ENCODE results near the gene SIDT1.

The SIDT1 gene

DNA sequence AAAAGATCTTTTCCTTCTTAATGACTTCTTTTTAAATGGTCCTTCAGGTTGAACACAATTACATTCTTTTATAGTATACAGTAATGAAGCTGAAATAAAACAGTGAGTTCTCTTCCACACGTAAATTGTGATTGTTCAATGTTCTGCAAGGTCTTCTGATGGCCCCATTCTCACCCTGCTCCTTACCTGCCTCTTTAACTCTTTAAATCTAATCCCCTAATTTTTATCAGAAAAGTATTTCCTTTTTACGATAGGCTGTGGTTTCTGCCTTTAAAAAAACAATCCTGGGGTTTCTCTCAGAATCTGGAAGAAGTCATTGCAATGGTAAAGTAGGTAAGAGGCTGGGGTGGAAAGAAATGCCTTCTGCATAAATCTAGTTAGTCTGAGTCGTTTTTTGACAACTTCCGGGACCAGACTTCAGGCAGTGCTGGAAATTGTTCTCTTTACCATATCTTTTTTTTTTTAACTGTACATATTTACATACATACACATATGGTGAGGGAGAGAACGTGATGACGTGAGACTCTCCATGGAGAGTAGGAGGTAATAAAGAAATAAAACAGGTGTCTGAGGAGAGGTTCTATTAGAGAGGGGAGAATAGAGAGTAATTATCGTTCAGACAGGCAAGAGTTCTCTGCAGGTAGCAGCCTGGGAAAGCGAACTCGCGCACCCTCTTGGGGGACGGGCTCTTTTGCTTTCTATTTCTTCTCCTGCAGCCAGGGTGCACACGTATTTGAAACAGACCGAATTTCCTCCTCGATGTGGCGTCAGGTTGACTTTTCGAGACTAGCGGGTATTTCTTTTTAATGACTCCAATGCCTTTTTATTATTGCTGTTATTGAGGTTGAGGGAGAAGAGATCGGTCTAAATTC, at the start of gene SIDT1:
Gene SIDT1 (plus strand): TSS at position 730 of the 872 bp plus-strand sequence. CDS start 467 bp downstream, outside the sequence.
- DNase-seq (ENCODE audit: low spot score) = no peak

DNA sequence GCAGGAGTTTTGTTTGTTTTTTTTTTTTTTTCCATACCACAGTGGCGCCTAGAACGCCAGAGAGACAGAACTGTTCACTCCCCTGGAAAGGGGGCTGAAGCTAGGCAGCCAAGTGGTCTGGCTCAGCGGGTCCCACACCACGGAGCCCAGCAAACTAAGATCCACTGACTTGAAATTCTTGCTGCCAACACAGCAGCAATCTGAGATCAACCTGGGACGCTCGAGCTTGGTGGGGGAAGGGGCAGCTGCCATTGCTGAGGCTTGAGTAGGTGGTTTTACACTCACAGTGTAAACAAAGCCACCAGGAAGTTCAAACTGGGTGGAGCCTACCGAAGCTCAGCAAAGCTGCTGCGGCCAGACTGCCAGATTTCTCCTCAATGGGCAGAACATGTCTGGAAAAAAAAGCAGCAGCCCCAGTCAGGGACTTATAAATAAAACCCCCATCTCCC, 47.2 kb upstream of the SIDT1 start:
- no peak for DNase-seq (ENCODE audit: low spot score)

DNA sequence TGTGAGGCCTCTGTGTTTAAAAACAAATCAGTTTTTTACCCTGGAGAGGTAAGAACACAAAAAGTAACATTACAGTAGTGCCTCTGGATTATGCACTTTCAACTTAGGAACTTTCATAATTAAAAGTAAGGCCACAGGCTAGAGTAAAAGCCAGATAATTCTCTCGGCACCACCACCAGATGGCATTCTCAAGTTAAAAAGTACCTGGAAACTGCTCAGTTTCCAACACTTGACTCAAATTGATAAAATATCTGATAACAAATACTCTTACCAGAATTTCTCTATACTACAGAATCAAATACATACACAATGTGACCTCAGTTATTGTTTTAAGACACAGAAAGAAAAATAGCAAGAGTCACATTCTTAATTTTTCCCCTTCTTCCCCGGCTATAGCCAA, 37.3 kb upstream of the SIDT1 start:
- DNase-seq (ENCODE audit: low spot score) = no peak

DNA sequence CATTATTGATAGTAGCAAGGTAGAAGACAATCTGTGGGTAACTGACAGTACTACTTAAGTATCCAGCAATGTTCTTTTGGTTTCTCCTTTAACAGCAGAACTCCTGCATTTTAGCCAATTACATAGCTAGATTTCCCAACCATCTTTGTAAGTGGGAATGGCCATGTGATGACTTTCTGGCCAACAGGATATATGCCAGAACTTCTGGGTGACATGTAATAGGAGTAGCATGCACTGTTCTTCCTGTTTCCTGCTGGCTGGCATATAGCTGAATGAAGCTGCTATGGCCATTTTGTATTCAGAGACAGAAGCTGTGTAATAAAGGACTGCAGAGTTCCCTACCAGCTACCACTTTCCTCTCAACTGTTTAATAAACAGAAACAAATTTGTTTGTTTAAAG, 35.4 kb upstream of the SIDT1 start:
- no peak for DNase-seq (ENCODE audit: low spot score)

DNA sequence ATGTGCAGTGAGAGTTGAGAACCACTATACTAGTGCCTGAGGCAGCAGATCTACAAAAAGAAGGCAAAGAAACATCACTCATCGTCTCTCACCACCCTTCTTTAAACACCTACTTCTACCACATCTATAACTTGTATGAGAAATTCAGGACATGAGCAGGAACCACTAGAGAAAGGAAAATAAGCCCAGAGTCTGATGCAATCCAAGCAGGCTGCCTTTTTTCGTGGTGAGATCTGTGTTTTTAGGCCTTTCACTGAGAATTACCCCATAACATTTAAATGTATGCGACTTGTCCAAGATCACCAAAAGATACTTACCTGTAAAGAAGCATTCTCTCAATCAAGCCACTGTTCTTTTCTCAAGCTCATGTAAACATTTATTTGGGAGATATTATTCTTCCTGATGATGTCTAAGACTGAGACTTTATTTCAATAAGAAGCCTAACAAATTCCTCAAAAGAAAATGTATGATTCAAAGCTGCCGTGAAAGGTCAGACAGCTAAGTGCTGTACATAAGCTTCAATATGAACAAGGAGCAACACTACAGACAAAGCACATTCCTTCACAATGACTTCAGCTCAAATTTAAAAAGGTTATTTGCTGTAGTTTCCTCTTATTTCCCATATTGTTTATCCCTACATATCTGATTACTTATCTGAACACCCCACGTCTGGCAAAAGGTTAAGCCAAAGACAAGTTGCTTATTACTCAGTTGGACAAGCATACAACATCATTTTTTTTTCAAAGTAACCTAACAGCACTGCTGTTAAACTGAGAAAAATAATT, 33.9 kb upstream of the SIDT1 start:
- no peak for DNase-seq (ENCODE audit: low spot score)

DNA sequence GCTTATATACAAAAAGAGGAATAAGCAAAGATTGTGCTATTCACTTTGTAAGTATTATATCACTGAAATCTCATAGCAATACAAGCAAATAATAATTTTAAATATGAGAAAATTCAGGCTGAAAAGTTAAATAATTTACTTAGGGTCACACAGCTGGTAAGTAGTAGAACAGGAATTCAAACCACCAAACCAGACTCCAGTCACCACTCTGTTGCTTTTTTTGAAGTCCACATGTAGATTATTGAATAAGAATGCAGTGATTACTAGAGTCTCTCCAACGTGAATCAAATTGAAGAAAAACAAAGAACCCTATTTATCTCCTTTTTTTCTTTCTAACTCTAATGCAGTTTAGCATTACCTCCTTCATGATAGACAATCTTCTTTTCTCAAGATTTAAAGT, 33.3 kb upstream of the SIDT1 start:
- no peak for DNase-seq (ENCODE audit: low spot score)

DNA sequence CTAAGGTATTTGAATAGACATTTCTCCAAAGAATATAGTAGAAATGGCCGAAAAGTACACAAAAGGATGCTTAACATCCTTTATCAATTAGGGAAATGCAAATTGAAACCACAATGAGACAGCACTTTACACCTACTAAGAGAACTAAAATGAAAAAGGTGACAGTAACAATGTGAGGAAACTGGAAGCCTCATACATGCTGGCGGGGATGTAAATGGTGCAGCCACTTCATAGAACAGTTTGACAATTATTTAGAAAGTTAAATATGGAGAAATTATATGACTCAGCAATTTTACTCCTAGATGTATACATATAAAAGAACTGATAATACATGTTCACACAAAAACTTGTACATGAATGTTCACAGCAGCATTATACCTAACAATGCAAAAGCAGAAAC, 30.8 kb upstream of the SIDT1 start:
- DNase-seq (ENCODE audit: low spot score) = no peak

DNA sequence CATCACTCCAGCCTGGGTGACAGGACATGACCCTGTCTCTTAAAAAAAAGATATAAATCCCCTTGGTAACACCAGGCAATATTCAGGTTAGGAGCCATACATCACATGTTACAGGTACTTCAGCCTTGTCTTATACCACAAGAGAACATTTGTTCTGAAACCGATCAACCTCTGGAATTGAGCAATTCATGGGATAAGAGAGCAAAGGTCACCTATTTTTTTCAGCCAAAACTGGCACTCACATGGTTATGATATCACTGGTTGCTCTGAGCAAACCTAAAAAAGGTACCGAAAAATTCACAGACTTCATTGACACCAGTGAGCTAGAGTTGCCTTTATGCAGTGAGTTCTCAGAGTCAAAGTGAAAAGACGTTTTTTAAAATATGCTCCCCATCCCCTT, 26.5 kb upstream of the SIDT1 start:
- no peak for DNase-seq (ENCODE audit: low spot score)

DNA sequence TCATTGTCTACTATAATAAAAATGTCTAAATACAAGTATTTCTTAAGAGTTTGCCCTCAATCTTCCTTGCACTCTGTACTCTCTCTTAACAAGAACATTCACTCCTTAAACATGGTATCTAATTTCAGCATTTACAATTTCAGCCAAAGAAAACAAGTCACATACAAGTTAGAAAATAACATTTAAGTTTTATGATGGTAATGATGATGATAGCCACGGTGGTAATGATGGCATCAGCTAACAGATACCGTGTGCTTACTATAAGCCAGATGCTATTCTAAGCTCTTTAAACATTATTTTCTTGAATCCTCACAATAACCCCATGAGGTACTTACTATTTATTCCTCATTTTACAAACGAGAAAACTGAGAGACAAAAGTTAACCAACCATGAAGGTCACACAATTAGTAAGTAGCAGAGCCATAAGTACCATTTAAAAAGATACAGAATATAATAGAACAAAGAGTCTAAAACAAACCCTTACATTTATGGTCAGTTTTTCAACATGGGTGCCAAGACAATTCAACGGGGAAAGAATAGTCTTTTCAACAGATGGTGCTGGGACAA, 24.8 kb upstream of the SIDT1 start:
- DNase-seq (ENCODE audit: low spot score) = no peak

DNA sequence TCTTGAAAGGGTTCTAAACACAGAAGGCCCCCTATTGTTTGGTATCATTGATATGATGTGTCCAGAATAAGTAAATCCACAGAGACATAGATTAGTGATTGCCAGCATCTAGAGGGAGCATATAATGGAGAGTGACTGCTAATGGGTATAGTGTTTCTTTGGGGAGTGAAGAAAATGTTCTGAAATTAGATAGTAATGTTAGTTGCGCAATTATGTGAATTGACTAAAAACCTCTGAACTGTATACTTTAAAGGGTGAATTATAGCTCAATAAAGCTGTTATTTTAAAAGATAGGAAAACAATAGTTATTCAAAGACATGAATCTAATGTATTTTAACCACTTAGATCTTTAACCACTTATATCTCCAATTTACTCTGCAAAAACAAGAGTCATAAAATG, 23.4 kb upstream of the SIDT1 start:
- no peak for DNase-seq (ENCODE audit: low spot score)

DNA sequence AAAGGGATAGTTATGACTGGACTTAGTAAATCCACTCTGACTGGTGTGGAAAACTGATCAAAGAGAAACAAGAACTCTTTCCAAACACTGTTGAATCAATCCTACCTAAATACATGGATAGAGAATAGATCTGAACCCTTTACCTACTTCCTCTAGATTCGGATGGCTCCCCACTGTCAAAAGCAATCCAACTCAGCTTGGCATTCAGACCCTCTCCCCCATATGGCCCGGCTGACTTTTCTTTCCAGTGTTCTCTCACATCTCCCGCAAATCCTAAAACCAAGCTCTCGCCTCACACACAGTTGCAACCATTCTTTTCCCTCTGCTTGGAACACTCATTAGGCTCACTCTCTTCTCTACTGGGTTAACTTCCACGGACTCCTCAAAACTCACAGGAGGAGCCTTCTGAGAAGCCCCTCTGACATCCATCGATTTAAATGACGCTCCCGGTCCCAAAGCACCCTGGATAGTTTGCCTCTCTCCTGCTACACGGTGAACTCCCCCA, 18.0 kb upstream of the SIDT1 start:
- no peak for DNase-seq (ENCODE audit: low spot score)

DNA sequence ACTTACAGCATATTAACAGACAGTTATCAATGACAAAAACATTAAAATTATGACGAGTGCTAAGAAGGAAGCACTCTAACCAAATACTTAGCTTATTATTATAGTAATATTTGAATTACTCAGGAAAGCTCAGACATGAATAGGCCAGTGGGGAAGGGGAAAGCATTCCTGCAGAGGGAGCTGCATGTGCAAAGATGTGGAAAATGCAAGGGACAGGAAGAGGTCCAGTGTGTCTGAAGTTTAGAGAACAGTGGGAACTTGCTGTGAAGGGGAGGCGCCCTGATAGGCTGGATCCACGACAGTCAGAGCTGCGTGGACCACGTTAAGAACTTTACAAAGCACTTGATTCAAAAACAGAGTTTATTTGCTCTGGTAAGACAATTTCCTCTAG, 16.2 kb upstream of the SIDT1 start:
- DNase-seq (ENCODE audit: low spot score) = no peak

DNA sequence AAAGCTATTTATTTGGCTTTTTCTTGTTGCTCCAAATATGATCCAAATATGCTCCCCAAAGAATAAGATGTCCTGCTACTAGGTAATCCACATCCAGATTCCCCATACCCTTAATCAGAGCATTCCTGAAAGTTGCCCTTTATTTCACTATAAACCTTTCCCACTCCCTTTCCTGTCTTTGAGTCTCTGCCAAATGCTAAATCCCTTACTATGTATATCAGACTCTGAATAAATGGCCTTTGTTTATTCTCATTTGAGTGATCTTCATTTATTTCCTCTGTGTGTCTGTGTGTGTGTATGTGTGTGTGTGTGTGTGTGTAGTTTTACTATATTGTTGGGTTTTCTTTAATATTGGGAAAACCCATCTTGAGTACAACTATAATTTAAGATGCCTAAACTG, 10.4 kb upstream of the SIDT1 start:
- no peak for DNase-seq (ENCODE audit: low spot score)

DNA sequence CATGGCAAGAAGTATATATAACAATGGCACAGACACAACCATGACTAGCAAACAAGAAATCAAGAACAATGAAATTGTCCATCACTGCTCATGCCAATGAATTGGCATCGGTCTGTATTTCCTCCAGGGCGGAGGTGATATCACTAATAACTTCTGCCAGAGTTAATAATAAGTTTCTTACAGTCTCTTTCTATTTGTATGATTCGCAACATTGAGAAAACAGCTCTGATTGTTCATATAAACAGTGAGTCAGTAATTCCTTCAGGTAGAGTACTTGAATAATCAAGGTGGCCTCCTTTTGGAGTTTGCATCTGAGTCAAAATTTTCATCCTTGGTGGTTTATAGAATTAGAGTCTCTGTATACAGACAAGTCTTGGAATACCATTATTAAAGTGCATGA, 9.1 kb upstream of the SIDT1 start:
- no peak for DNase-seq (ENCODE audit: low spot score)

DNA sequence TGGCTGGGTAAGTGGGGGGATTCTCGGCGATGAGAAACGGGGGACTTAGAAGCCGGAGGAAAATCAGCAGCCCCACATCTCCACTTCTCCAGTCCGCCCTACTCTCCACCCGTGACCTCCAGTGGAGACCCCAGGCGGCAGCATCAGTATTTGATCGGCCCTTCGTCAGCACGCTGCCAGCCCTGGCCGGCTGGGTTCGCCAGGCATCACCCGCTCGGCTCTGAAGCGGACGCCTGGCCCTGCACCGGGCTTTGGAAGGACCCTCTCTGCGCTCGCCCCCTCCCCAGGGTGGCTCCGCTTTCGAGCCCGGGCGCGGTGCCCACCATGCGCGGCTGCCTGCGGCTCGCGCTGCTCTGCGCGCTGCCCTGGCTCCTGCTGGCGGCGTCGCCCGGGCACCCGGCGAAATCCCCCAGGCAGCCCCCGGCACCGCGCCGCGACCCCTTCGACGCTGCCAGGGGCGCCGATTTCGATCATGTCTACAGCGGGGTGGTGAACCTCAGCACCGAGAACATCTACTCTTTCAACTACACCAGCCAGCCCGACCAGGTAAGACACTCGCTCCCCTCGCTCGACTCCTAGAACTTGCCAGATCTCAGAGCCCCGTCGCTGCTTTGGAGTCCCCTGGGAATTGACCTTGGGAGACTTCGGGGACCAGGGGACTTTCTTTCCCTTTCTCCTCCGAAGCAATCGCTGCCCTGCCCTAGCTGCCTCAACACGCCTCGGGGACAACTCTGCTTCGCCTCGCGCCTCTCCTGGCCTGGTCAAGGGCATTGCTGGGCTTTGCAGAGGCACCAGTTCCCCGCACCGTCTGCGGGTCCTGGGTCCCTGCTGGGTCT, 561 bp downstream of the SIDT1 start:
- no peak for DNase-seq (ENCODE audit: low spot score)

DNA sequence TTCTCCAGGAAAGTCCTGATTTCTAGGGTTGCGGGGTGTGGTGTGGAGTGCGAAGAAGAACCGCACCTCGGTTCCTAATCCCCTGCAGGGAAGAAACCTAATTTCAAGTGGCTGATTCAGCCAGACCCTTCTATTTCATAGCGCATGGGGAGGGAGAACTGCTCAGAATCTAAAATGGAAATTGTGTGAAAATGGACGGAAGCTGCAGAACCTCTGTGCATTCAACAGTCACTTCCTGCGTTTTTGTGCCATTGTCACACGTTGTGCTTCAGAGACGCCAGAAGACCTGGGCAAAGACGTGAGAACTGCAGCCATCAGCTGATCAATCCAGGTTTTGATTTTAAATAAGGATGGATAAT, 1.2 kb downstream of the SIDT1 start:
- DNase-seq (ENCODE audit: low spot score) = no peak

DNA sequence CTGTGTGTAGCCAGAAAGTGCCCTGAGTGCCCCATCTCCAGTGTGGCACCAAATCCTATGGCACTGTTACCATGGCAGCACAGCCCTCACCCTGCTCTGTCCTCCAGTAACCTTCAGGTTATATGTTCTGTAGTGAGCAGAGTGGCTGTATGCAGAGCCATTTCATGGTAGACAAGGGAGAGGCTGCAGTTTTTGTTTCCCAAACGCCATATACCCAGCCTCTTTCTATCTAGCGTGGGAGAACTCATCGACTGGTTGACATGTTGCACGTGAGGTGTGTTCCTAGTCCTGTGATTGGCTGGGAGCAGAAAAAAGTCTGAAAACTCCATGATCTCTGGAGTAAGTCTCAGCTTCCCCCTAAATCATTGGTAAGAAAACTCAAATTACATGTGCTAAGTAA, 2.0 kb downstream of the SIDT1 start:
- no peak for DNase-seq (ENCODE audit: low spot score)

DNA sequence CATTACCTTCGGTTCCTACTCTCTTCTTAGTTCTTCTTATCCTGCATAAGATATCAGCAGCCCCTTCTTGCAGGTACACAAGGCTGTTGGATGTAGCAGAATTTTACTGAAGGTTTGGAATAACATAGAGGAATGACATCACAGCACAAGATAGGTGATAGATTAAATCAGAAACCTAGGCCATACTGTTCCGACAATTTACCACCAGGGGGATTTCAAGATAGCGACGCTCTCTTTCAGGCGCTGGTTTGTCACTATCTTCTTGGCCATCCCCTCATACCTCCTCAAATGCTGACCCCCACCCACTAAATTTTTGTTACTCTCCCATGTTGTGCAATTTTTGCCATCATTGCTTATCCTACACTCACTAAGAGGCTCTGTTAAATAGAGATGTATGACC, 3.5 kb downstream of the SIDT1 start:
- DNase-seq (ENCODE audit: low spot score) = no peak

DNA sequence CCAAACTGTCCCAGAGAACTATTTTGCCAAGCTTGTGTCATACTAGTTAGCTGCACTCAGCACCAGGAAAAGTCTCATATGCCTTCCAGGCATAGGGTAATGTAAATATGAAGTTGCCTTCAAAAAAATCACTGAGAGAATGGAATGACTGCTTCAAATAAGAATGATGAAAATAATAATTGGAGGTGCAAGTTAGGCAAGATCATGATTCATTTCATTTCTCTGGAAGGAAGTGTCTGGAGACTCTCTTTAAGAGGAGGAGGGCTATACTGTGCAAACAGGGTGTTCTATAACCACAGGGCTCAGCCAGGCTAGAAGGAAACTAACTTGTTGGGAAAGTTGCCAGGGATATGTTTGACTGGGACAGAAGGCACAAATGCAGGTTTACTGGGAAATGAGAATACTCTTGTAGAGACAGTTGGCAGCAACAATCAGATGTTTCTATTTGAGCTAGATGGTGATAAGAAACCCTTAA, 4.3 kb downstream of the SIDT1 start:
- DNase-seq (ENCODE audit: low spot score) = no peak

DNA sequence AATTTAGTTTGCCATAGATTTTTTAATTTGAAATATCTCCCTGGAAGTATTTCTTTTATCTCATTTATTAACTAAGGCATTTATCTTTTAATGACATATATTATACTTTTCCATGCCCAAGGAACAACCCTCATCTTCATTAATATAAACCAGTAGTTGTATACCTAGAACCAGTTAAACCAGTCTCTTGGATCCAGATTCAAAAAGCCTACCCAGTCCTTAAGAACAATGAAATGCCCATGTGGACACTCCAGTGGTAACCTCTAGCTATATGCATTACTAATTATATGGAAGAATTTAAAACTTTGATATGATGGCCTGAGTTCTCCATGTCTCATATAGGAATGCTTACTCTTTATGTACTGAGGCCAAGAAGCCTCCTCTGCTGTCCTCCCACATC, 4.8 kb downstream of the SIDT1 start:
- DNase-seq (ENCODE audit: low spot score) = no peak

DNA sequence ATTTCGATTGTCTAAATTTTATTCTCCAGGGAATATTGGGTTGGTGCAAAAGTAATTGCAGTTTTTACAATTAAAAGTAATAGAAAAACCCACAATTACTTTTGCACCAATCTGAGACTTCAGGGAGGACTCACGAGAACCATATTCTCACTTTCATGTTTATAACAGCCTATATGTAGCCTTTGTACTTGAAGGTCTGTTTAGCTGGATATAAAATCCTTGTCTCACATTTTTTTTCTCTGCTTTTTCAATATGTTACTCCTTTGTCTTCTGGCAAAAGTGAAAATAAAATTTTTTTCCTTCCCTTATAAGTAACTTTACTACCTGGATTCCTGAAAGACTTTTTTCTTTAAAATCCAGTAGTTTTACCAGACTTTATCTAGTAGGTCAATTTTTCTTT, 9.2 kb downstream of the SIDT1 start:
- no peak for DNase-seq (ENCODE audit: low spot score)

DNA sequence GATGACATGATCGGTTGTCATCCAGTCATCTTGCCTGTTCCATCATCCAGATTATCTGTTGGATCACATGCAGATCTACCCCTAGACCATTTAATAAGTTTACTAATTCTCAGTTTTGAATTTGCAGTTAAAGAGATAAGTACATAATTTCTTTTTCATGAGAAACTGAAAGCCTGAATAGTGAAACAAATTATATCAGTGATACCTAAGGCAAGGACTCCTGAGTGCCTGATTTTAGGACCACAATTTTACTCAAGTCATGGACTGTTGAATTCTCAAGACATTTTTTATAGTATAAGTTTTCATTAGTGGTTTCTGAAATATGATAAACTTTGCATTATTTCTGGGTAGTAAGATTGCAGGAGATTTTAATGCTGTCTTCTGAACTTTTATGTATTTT, 13.2 kb downstream of the SIDT1 start:
- no peak for DNase-seq (ENCODE audit: low spot score)
